T-cell (primary cell): ENCODE data around the gene MRTFA. TPM values are rescaled to one million over a fixed set of nuclear protein-coding genes. Genes with fewer than 3 reads are reported as not detected.
A peak's percentile ranks its signal among the peaks of the same experiment; 100 is the strongest.

Experiments used
- ATAC-seq, 4 experiments: fragments of 200-7000 bp in 3 of 4; fragments of 150-1000 bp in 1 of 4; cut with Tn5 transposase; replicated peaks in 1 of 4; 1 replicate in 3 of 4; 2 replicates in 1 of 4; pipeline ENCODE4 v1.10.0; 2021; ENCODE audit warnings: moderate library complexity in 3 of 4, mild to moderate bottlenecking in 2 of 4, moderate number of reproducible peaks in 1 of 4
- CTCF ChIA-PET, 2 donors: fragments of 300-600 bp; sonication (Branson Sonifier 250); formaldehyde crosslinking; loops; one replicate each; lab custom pipeline; 2022; ENCODE audit warnings: antibody characterized with exemption in 2 of 2; lab: Charles Lee
- POLR2A ChIA-PET, 2 donors: fragments of 300-600 bp; sonication (Branson Sonifier 250); formaldehyde crosslinking; loops; one replicate each; lab custom pipeline; 2022; ENCODE audit warnings: antibody characterized with exemption in 2 of 2; lab: Charles Lee
- DNase-seq, 35 experiments: peaks; one replicate each; pipeline versions ENCODE4 v3.0.0 to v3.0.0-alpha.2; 2013 to 2023
- H3K27ac ChIP-seq: one replicate; pipeline ENCODE4 v1.5.1; 2013; ENCODE audit warnings: low read length
- H3K27me3 ChIP-seq, 2 experiments: replicated peaks in 1 of 2; 1 replicate in 1 of 2; 2 replicates in 1 of 2; pipeline versions ENCODE4 v1.6.1 to v1.7.0; 2013; ENCODE audit warnings: low read length in 1 of 2, mixed read lengths in 1 of 2; ENCODE audit not compliant: control insufficient read depth in 2 of 2, insufficient read depth in 2 of 2; ENCODE audit errors: extremely low read depth in 1 of 2
- H3K36me3 ChIP-seq, 2 donors: 1 replicate in 1 of 2; 2 replicates in 1 of 2; pipeline versions ENCODE4 v1.6.1 to v1.7.0; 2013; ENCODE audit warnings: low read length in 1 of 2; ENCODE audit not compliant: control insufficient read depth in 2 of 2, insufficient read depth in 1 of 2; ENCODE audit errors: extremely low read depth in 1 of 2
- H3K4me1 ChIP-seq, 2 experiments: 1 replicate in 1 of 2; 2 replicates in 1 of 2; pipeline versions ENCODE4 v1.6.1 to v1.7.0; 2013; ENCODE audit warnings: low read length in 2 of 2, mixed read lengths in 1 of 2; ENCODE audit not compliant: insufficient read depth in 2 of 2, control insufficient read depth in 1 of 2; ENCODE audit errors: extremely low read depth in 1 of 2
- H3K4me3 ChIP-seq, 2 donors: 1 replicate in 1 of 2; 2 replicates in 1 of 2; pipeline versions ENCODE4 v1.5.1 to v1.7.0; 2013; ENCODE audit warnings: mild to moderate bottlenecking in 2 of 2, low read length in 1 of 2, moderate library complexity in 1 of 2; ENCODE audit not compliant: control insufficient read depth in 1 of 2; ENCODE audit errors: extremely low read depth in 1 of 2
- H3K9me3 ChIP-seq: 2 replicates; pipeline ENCODE4 v1.7.0; 2013
- H3K27ac Mint-ChIP-seq, 2 donors: one replicate each; pipeline ENCODE4 v1.8.0; 2020 to 2021; ENCODE audit warnings: mild to moderate bottlenecking in 2 of 2, mixed read lengths in 2 of 2
- H3K27me3 Mint-ChIP-seq, 2 donors: one replicate each; pipeline ENCODE4 v1.8.0; 2021 to 2022; ENCODE audit warnings: mixed read lengths in 2 of 2
- H3K36me3 Mint-ChIP-seq: one replicate; pipeline ENCODE4 v1.8.0; 2021; ENCODE audit warnings: mixed read lengths
- H3K4me1 Mint-ChIP-seq, 3 donors: one replicate each; pipeline ENCODE4 v1.8.0; 2020 to 2022; ENCODE audit warnings: mixed read lengths in 3 of 3, mild to moderate bottlenecking in 1 of 3
- H3K4me3 Mint-ChIP-seq, 3 donors: one replicate each; pipeline ENCODE4 v1.8.0; 2020 to 2022; ENCODE audit warnings: mild to moderate bottlenecking in 3 of 3, mixed read lengths in 3 of 3, moderate library complexity in 3 of 3
- H3K9me3 Mint-ChIP-seq, 3 donors: one replicate each; pipeline ENCODE4 v1.8.0; 2020 to 2022; ENCODE audit warnings: mixed read lengths in 3 of 3
- WGBS: methylation state at CpG from one replicate; pipeline ENCODE4 v1.1.5; 2013; ENCODE audit warnings: missing lambda C conversion rate; ENCODE audit not compliant: insufficient coverage; 5-methylcytosine and 5-hydroxymethylcytosine counted together
- total RNA-seq, 35 experiments: library from RNA in 6 of 35; stranded (reverse) in 6 of 35; fragments of 120-200 nt in 1 of 35; gene quantifications; one replicate each; pipeline versions ENCODE4 v1.2.1 to v1.2.4 and lab custom pipeline; 2013 to 2026

MRTFA gene
- total RNA-seq, 5 donors from 2014 or later (not counting 1 experiment from before 2014, with no cell fraction given): 81.9 to 118 (median 114) TPM

GRCh38 chr22:40394607-40395006 is 241.9 kb downstream of the MRTFA start:
- H3K36me3 ChIP-seq: no peaks in the 10 kb centered on the region
- peaks cover 7% of the 10 kb centered on the region for H3K36me3 Mint-ChIP-seq
- no peaks in the 10 kb centered on the region for H3K9me3 ChIP-seq
- 17% methylated on average over 1 of the region's 3 CpGs for WGBS
- DNase-seq (no peak), ATAC-seq (peak in 2 of 4 experiments; percentile 33 to 42)
- H3K27me3 ChIP-seq: no peaks in the 10 kb centered on the region
- H3K4me3 ChIP-seq: no peak overlapping the region
- no peaks in the 10 kb centered on the region for H3K27me3 Mint-ChIP-seq
- no peaks in the 10 kb centered on the region for H3K9me3 Mint-ChIP-seq
- CTCF ChIA-PET: interaction anchor here (0.6 to 0.7 kb wide), 3 partner anchors 463 to 1392 kb away, joined by 4 to 5 read pairs (median 4); no protein-coding TSS in a partner anchor
- no peak overlapping the region for H3K4me3 Mint-ChIP-seq
- no peak overlapping the region for H3K27ac ChIP-seq
- H3K27ac Mint-ChIP-seq: peak overlapping the region; percentile 50 to 80
- POLR2A ChIA-PET: interaction anchor here (0.6 to 0.7 kb wide), 4 partner anchors 88 to 420 kb away, joined by 3 to 7 read pairs (median 3); no protein-coding TSS in a partner anchor
- H3K4me1 ChIP-seq: peaks cover 23 to 36% of the 10 kb centered on the region in 2 experiments
- H3K4me1 Mint-ChIP-seq: peaks cover 71 to 81% (median 74%) of the 10 kb centered on the region in 3 donors

- ChIA-PET POLR2A (interaction anchor here (0.5 to 0.6 kb wide), 3 partner anchors 8 to 65 kb away, joined by 4 to 8 read pairs (median 4); no protein-coding TSS in a partner anchor), CTCF (no interaction called here)
- H3K36me3 Mint-ChIP-seq: peaks cover 14% of the 10 kb centered on the region
- WGBS: 100% methylated on average over 1 of the region's 2 CpGs
- H3K9me3 Mint-ChIP-seq: no peaks in the 10 kb centered on the region
- no peak overlapping the region for H3K27ac ChIP-seq
- H3K4me3 Mint-ChIP-seq: no peak overlapping the region
- H3K4me1 Mint-ChIP-seq: peaks cover 72 to 79% (median 73%) of the 10 kb centered on the region in 3 donors
- H3K4me3 ChIP-seq: no peak overlapping the region
- DNase-seq: no peak
- H3K27ac Mint-ChIP-seq: peak overlapping the region in 1 of 2 donors; percentile 80
- peaks cover 0 to 2% of the 10 kb centered on the region in 2 donors for H3K36me3 ChIP-seq
- no peaks in the 10 kb centered on the region for H3K9me3 ChIP-seq
- peaks cover 22 to 30% of the 10 kb centered on the region in 2 experiments for H3K4me1 ChIP-seq
- no peak for ATAC-seq
- no peaks in the 10 kb centered on the region for H3K27me3 Mint-ChIP-seq
- no peaks in the 10 kb centered on the region for H3K27me3 ChIP-seq
Observed at GRCh38 chr22:40392618-40393017, 243.9 kb downstream of the MRTFA start.

GRCh38 chr22:40391417-40391816 is 245.1 kb downstream of the MRTFA start:
- DNase-seq (no peak), ATAC-seq (no peak)
- H3K27me3 ChIP-seq: no peaks in the 10 kb centered on the region
- no peaks in the 10 kb centered on the region for H3K27me3 Mint-ChIP-seq
- no peak overlapping the region for H3K4me3 ChIP-seq
- H3K4me1 ChIP-seq: peaks cover 23 to 27% of the 10 kb centered on the region in 2 experiments
- WGBS: no CpG with 5 or more reads among the region's 2 CpGs
- POLR2A ChIA-PET: no interaction called here
- peaks cover 0 to 2% of the 10 kb centered on the region in 2 donors for H3K36me3 ChIP-seq
- H3K27ac Mint-ChIP-seq: peak overlapping the region; percentile 37 to 46
- peaks cover 69 to 79% (median 70%) of the 10 kb centered on the region in 3 donors for H3K4me1 Mint-ChIP-seq
- H3K27ac ChIP-seq: no peak overlapping the region
- H3K9me3 ChIP-seq: no peaks in the 10 kb centered on the region
- CTCF ChIA-PET: no interaction called here
- H3K36me3 Mint-ChIP-seq: peaks cover 11% of the 10 kb centered on the region
- no peaks in the 10 kb centered on the region for H3K9me3 Mint-ChIP-seq
- no peak overlapping the region for H3K4me3 Mint-ChIP-seq

- H3K4me3 Mint-ChIP-seq: no peak overlapping the region
- H3K36me3 ChIP-seq: peaks cover 0 to 2% of the 10 kb centered on the region in 2 donors
- H3K4me3 ChIP-seq: no peak overlapping the region
- H3K9me3 ChIP-seq: no peaks in the 10 kb centered on the region
- 58% methylated on average over 4 of the region's 4 CpGs for WGBS
- H3K27ac Mint-ChIP-seq: peak overlapping the region; percentile 62 to 74
- peaks cover 34% of the 10 kb centered on the region in 2 experiments for H3K4me1 ChIP-seq
- ChIA-PET POLR2A (interaction anchor here in 1 of 2 donors (0.6 to 0.7 kb wide), 2 partner anchors 314 to 327 kb away, joined by 4 read pairs; no protein-coding TSS in a partner anchor), CTCF (interaction anchor here in 1 of 2 donors (0.5 to 1.1 kb wide), 3 partner anchors 13 to 94 kb away, joined by 3 to 4 read pairs (median 3); no protein-coding TSS in a partner anchor)
- H3K27me3 Mint-ChIP-seq: no peaks in the 10 kb centered on the region
- H3K9me3 Mint-ChIP-seq: no peaks in the 10 kb centered on the region
- H3K27ac ChIP-seq: no peak overlapping the region
- H3K36me3 Mint-ChIP-seq: peaks cover 8% of the 10 kb centered on the region
- no peaks in the 10 kb centered on the region for H3K27me3 ChIP-seq
- no peak for DNase-seq
- H3K4me1 Mint-ChIP-seq: peaks cover 67 to 75% (median 69%) of the 10 kb centered on the region in 3 donors
- no peak for ATAC-seq
Observed at GRCh38 chr22:40388231-40388630, 248.3 kb downstream of the MRTFA start.

- no peak overlapping the region for H3K4me3 ChIP-seq
- peaks cover 8% of the 10 kb centered on the region for H3K36me3 Mint-ChIP-seq
- CTCF ChIA-PET: interaction anchor here in 1 of 2 donors (0.5 to 1.1 kb wide), 3 partner anchors 12 to 94 kb away, joined by 3 to 4 read pairs (median 3); no protein-coding TSS in a partner anchor
- no peaks in the 10 kb centered on the region for H3K27me3 Mint-ChIP-seq
- H3K27me3 ChIP-seq: no peaks in the 10 kb centered on the region
- H3K4me1 Mint-ChIP-seq: peaks cover 68 to 78% (median 73%) of the 10 kb centered on the region in 3 donors
- H3K4me1 ChIP-seq: peaks cover 34 to 36% of the 10 kb centered on the region in 2 experiments
- H3K27ac ChIP-seq: no peak overlapping the region
- H3K27ac Mint-ChIP-seq: peak overlapping the region in 1 of 2 donors; percentile 74
- 50% methylated on average over 1 of the region's 5 CpGs for WGBS
- H3K9me3 Mint-ChIP-seq: no peaks in the 10 kb centered on the region
- DNase-seq (no peak), ATAC-seq (no peak)
- POLR2A ChIA-PET: interaction anchor here in 1 of 2 donors (0.6 to 0.7 kb wide), 2 partner anchors 314 to 328 kb away, joined by 4 read pairs; no protein-coding TSS in a partner anchor
- H3K9me3 ChIP-seq: no peaks in the 10 kb centered on the region
- H3K4me3 Mint-ChIP-seq: peak overlapping the region in 1 of 3 donors; percentile 28
- peaks cover 0 to 2% of the 10 kb centered on the region in 2 donors for H3K36me3 ChIP-seq
Observed at GRCh38 chr22:40387746-40388145, 248.8 kb downstream of the MRTFA start.

- peaks cover 59 to 66% (median 63%) of the 10 kb centered on the region in 3 donors for H3K4me1 Mint-ChIP-seq
- Histone ChIP-seq H3K27me3 (no peaks in the 10 kb centered on the region), H3K4me1 (peaks cover 38 to 40% of the 10 kb centered on the region in 2 experiments), H3K9me3 (no peaks in the 10 kb centered on the region), H3K27ac (peak overlapping the region; percentile 84), H3K4me3 (peak overlapping the region; percentile 16 to 58), H3K36me3 (peaks cover 0 to 2% of the 10 kb centered on the region in 2 donors)
- H3K9me3 Mint-ChIP-seq: no peaks in the 10 kb centered on the region
- ChIA-PET POLR2A (interaction anchor here (0.6 to 0.9 kb wide), 3 partner anchors 12 to 330 kb away, joined by 3 read pairs; no protein-coding TSS in a partner anchor), CTCF (interaction anchor here (0.6 to 1.2 kb wide), 6 partner anchors 18 to 416 kb away, joined by 3 to 9 read pairs (median 4); partner anchors contain the start of gene TNRC6B (in 1 of the 2))
- 5% methylated on average over 8 of the region's 10 CpGs for WGBS
- ATAC-seq (peak; percentile 85 to 95 (median 90)), DNase-seq (peak in 31 of 35 experiments; percentile 14 to 73 (median 37))
- no peaks in the 10 kb centered on the region for H3K27me3 Mint-ChIP-seq
- peaks cover 8% of the 10 kb centered on the region for H3K36me3 Mint-ChIP-seq
- peak overlapping the region; percentile 97 to 99 for H3K27ac Mint-ChIP-seq
- peak overlapping the region; percentile 69 to 80 (median 74) for H3K4me3 Mint-ChIP-seq
Observed at GRCh38 chr22:40385036-40385782, 251.3 kb downstream of the MRTFA start.
